GM19463 (cell line): Measurements from ENCODE around the gene CCDC191.

Experiments used
- ATAC-seq: cut with Tn5 transposase; IDR thresholded peaks from one replicate; pipeline ENCODE4 v1.9.1; 2021; ENCODE audit warnings: mild to moderate bottlenecking, moderate library complexity; ENCODE audit not compliant: unreplicated experiment

Gene CCDC191

GRCh38 chr3:113966172-113966571, 90.2 kb downstream of the CCDC191 start:
- no peak for ATAC-seq

GRCh38 chr3:113963879-113964278, 92.4 kb downstream of the CCDC191 start:
- ATAC-seq, result no peak

DNA sequence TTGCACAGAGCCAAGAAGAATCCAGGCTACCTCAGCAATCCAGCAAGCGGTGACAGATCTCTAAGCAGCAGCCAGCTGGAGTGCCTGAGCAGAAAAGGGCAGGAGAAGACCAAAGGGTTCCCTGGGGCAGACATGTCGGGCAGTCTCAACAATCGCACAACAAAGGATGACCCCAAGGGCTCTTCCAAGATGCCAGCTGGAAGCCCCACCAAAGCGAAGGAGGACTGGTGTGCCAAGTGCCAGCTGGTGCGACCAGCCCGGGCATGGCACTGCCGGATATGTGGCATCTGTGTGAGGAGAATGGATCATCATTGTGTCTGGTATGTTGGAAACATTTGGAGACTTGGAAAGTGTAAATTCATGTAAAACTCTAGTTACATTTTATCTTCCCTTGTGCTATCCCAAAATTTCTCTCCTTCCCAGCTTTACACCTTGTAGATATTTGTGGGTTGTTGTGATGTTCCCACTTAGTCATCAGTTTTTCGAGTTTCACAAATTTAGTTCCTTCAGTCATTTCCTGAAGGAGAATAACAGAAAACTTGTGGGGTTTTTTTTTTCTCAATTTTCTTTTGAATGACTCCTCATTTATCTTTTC, 102.1 kb downstream of the CCDC191 start:
- ATAC-seq, result no peak

DNA sequence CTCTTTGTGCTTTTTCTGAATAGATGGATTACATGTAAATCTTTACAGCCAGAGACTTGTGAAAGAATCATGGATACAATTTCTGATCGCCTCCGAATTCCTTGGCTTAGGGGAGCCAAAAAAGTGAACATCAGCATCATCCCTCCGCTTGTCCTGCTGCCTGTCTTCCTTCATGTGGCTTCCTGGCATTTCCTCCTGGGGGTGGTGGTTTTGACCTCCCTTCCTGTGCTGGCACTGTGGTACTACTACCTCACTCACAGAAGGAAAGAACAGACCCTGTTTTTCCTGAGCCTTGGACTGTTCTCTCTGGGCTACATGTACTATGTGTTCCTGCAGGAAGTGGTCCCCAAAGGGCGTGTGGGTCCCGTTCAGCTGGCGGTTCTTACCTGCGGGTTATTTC, 102.6 kb downstream of the CCDC191 start:
- ATAC-seq, result no peak

DNA sequence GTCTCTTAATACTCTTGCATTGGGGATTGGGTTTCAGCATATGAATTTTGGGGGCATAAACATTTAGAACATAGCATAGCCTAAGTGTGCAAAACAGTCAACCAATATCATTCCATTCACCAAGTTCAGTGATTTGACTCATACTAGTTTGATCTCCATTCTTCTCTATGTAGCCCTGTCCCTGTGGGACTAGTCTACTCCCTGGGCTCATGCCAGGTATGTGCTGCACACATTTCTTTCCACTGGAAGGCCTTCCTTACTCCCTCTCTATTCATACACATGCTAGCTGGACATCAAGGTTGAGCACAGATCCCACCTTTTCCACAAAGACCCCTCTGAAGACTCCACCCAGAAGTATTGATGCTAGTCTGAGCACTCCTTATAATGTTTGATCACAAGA, 103.4 kb downstream of the CCDC191 start:
- no peak for ATAC-seq

GRCh38 chr3:113948015-113948917, 108.1 kb downstream of the CCDC191 start:
- peak; percentile 41 for ATAC-seq

DNA sequence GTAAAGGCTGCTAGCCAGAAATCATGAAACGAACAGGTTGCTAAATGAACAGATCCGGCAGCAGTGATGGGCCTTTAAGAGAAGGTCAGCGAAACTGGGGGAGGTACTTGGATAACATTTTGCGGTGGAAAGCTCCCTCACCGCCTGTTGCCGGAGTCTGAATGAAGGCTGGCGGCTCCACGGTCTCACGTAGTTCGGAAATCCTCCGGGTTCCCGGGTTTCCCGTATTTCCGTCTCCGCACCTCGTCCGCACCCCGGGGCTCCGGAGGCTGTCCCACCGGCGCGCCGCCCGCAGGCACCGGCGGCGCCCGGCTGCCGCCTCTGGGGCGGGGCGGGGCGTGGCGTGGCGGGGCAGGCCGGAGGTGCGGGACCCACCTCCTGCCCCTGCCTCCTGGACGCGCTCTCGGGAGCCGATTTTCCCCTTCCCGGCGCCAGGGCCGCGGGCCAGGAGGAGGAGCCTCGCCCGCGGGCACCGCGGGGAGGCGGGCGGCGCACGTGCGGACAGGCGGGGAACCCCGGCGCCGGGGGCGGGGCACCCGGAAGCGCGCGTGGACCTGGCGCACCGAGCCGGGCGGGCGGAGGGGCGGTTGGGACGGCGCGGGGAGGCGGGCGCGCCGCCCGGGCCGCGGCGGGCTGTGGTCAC, 108.8 kb downstream of the CCDC191 start, which contains the start of gene ZDHHC23:
ZDHHC23 (plus strand) TSS at position 642 of the 643 bp plus-strand sequence. CDS start 790 bp downstream, outside the sequence.
- ATAC-seq, result peak; percentile 73

GRCh38 chr3:113946831-113947230, 109.5 kb downstream of the CCDC191 start:
- ATAC-seq, result no peak

GRCh38 chr3:113927556-113927955, 128.8 kb downstream of the CCDC191 start:
- no peak for ATAC-seq

GRCh38 chr3:113914646-113915045, 141.7 kb downstream of the CCDC191 start:
- ATAC-seq, result no peak
